HG02678 (cell line): Measurements from ENCODE around the gene SH2D7.

Source experiments
- ATAC-seq: cut with Tn5 transposase; IDR thresholded peaks from one replicate; pipeline ENCODE4 v1.9.1; 2021; ENCODE audit warnings: mild to moderate bottlenecking, moderate library complexity; ENCODE audit not compliant: unreplicated experiment

Gene SH2D7

GRCh38 chr15:78101423-78102105 is 9.2 kb downstream of the SH2D7 start:
- no peak for ATAC-seq

- no peak for ATAC-seq
These were observed 9.8 kb downstream of the SH2D7 start for GRCh38 chr15:78102211-78102610.

GRCh38 chr15:78102741-78103140 is 10.4 kb downstream of the SH2D7 start:
- no peak for ATAC-seq

- peak; percentile 81 for ATAC-seq
These were observed 11.2 kb downstream of the SH2D7 start for GRCh38 chr15:78103406-78104118.

GRCh38 chr15:78104119-78104479 is 11.7 kb downstream of the SH2D7 start:
- ATAC-seq: peak; percentile 11

- ATAC-seq: no peak
These were observed 12.5 kb downstream of the SH2D7 start for GRCh38 chr15:78104566-78105475.

- ATAC-seq: no peak
These were observed 13.3 kb downstream of the SH2D7 start for GRCh38 chr15:78105476-78106241.

GRCh38 chr15:78107471-78107870 is 15.1 kb downstream of the SH2D7 start:
- ATAC-seq: no peak

- ATAC-seq: no peak
These were observed 16.1 kb downstream of the SH2D7 start for GRCh38 chr15:78108300-78109084.

- no peak for ATAC-seq
These were observed 16.8 kb downstream of the SH2D7 start for GRCh38 chr15:78109156-78109555.

- no peak for ATAC-seq
These were observed 17.7 kb downstream of the SH2D7 start for GRCh38 chr15:78110096-78110495.

GRCh38 chr15:78110916-78111475 is 18.6 kb downstream of the SH2D7 start:
- ATAC-seq: no peak

GRCh38 chr15:78111788-78112187 is 19.4 kb downstream of the SH2D7 start:
- no peak for ATAC-seq

- ATAC-seq: no peak
These were observed 20.2 kb downstream of the SH2D7 start for GRCh38 chr15:78112551-78112950.

- no peak for ATAC-seq
These were observed 28.2 kb downstream of the SH2D7 start for GRCh38 chr15:78120523-78120922.

- no peak for ATAC-seq
These were observed 32.9 kb downstream of the SH2D7 start for GRCh38 chr15:78125267-78125666.

- no peak for ATAC-seq
These were observed 35.5 kb downstream of the SH2D7 start for GRCh38 chr15:78127882-78128281.

- ATAC-seq: no peak
These were observed 36.9 kb downstream of the SH2D7 start for GRCh38 chr15:78129077-78129750.

GRCh38 chr15:78129751-78130287 is 37.5 kb downstream of the SH2D7 start:
- ATAC-seq: no peak
